NT2/D1 (cell line): ENCODE measurements around the gene ZFP36L2.

Experiments used
- SUZ12 ChIP-seq: IDR thresholded peaks from 2 replicates; pipeline ENCODE4 v1.6.1; 2011; ENCODE audit not compliant: insufficient read length, insufficient read depth; ENCODE audit errors: extremely low read depth
- YY1 ChIP-seq: IDR thresholded peaks from 2 replicates; pipeline ENCODE4 v1.6.1; 2011; ENCODE audit not compliant: insufficient read length, insufficient read depth
- ZNF274 ChIP-seq: IDR thresholded peaks from 2 replicates; pipeline ENCODE4 v1.6.1; 2011; ENCODE audit warnings: mild to moderate bottlenecking, low read depth, low read length

DNA sequence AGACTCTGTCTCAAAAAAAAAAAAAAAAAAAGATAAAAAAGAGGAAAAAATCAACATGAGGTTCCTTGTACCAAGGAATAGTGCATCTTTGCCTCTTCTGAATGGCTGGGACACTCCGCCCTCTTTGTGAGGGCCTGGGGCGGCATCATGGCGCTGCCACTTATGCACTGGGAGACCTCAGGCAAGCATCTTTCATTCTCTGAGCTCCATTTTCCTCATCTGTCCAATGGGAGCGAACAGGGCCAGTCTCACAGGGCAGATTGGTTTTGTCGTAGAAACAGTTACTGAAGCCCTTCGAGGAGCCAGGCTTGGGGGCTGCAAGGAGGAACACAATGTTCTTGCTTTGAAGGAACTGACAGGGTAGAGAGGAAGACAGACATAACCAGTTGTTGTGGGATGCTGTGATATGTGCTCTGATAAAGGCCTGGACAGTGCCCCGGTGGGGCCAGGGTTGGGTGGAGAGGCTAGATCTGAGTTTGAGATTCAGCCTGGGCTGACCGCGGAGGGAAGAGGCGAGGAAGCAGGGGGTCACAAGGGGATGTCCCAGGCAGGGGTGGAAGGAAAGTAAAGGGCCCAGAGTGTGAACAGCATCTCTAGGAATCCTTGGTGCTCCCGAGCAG lies 14.1 kb downstream of the ZFP36L2 start:
- TF ChIP-seq YY1 (no peak), ZNF274 (no peak), SUZ12 (no peak)
